ENCODE data around the gene ARHGAP26. TPM values are rescaled to one million over a fixed set of nuclear protein-coding genes. Genes with fewer than 3 reads are reported as not detected.

Gene ARHGAP26
- total RNA-seq, 2 donors from 2014 or later: 21.3 to 22.7 TPM

DNA sequence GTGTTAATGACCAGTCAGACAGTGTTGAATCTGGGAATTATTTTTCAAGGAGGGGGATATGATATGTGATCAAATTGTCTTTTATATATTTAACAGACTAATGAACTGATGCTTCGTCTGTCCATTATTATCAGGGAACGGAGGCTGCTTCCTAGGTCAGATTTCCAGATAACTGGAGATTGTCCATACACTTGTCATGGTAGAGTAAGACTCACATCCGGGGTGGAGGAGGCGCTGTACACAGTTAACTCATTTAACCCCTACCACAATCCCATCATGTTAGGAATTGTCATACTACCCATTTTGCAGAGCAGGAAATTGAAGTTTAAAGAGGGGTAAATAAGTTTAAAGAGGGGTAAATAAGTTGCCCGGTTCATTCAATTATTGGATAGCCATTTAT lies 55.9 kb downstream of the ARHGAP26 start:
- H3K9me3 ChIP-seq (ENCODE audit: control insufficient read depth, low read length, poor library complexity, severe bottlenecking): no peaks in the 10 kb centered on the region
- peaks cover 32% of the 10 kb centered on the region for H3K4me1 Mint-ChIP-seq
- DNase-seq (no peak), ATAC-seq (no peak)
- H3K4me3 Mint-ChIP-seq: no peak overlapping the region
- no peaks in the 10 kb centered on the region for H3K36me3 Mint-ChIP-seq (ENCODE audit: low read depth)
- no peak overlapping the region for H3K27ac Mint-ChIP-seq
- no peaks in the 10 kb centered on the region for H3K27me3 Mint-ChIP-seq

DNA sequence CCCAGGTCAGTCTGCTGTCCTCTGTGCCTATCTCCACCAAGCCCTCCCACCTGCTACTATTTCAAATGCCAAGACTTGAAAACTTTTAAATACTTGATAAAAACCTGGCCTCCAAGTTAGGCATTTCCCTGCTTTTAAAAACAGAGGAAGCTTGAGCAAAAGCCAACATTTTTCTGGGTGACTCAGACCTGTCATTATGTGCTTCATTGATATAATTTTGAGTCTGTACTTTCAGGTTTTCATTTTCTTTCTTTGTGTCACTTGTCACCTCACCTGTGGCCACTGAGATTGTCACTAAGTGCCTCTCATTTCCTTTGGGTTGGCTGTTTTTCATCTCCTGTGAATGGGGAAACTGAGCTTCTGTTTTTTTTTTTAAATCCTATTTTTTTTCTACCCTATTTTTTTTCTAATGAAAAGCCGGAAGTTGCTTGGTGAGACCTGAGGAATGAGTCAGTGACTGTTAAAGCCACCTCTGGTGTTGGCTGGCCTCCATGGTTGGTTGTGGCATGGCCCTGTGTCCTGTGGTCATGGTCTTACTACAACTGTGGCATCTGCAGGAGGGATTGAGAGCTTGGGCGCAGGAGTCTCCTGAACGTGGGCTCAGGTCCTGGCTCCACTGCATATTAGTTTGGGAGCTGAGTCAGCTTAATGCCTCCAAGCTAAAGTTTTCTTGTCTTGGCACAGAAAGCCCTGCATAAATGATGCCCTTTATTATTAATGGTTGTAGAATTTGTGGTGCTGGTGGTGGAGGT lies 56.7 kb downstream of the ARHGAP26 start:
- Mint-ChIP-seq H3K4me3 (no peak overlapping the region), H3K27ac (no peak overlapping the region), H3K36me3 (ENCODE audit: low read depth) (peaks cover 3% of the 10 kb centered on the region), H3K4me1 (peaks cover 35% of the 10 kb centered on the region), H3K27me3 (no peaks in the 10 kb centered on the region)
- no peak for DNase-seq
- no peaks in the 10 kb centered on the region for H3K9me3 ChIP-seq (ENCODE audit: control insufficient read depth, low read length, poor library complexity, severe bottlenecking)
- peak; percentile 36 for ATAC-seq

DNA sequence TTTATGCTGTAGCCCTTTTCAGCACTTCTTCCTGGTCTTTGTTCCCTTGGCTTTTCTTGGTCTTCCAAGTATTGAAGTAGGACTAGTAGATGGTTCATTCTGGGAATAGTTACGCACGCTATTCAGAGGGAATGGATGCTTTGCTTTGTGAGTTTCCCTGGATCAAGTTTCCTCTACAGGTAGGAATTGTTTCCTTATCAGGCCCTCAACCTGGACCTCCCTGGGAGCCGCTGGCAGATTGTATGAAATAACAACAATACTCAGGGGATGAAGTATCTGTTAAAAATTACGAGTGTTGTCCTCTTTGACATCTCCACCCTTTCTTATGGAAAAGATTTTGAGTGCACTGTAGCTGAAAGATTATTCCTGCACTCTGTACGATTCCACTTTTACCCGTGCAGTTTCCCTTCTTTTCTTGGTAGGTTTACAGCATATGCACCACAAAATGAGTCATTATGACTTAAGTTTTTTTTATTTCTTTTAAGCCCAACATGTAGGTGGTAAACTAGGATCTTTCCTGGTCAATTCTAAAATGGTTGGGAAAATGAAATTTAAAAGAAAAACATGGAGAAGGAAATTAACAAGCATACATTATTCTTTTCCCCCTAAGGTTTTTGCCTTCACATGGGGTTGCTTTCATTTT lies 57.9 kb downstream of the ARHGAP26 start:
- no peaks in the 10 kb centered on the region for H3K27me3 Mint-ChIP-seq
- no peaks in the 10 kb centered on the region for H3K9me3 ChIP-seq (ENCODE audit: control insufficient read depth, low read length, poor library complexity, severe bottlenecking)
- ATAC-seq (no peak), DNase-seq (no peak)
- no peak overlapping the region for H3K4me3 Mint-ChIP-seq
- peaks cover 32% of the 10 kb centered on the region for H3K4me1 Mint-ChIP-seq
- peaks cover 3% of the 10 kb centered on the region for H3K36me3 Mint-ChIP-seq (ENCODE audit: low read depth)
- H3K27ac Mint-ChIP-seq: no peak overlapping the region

DNA sequence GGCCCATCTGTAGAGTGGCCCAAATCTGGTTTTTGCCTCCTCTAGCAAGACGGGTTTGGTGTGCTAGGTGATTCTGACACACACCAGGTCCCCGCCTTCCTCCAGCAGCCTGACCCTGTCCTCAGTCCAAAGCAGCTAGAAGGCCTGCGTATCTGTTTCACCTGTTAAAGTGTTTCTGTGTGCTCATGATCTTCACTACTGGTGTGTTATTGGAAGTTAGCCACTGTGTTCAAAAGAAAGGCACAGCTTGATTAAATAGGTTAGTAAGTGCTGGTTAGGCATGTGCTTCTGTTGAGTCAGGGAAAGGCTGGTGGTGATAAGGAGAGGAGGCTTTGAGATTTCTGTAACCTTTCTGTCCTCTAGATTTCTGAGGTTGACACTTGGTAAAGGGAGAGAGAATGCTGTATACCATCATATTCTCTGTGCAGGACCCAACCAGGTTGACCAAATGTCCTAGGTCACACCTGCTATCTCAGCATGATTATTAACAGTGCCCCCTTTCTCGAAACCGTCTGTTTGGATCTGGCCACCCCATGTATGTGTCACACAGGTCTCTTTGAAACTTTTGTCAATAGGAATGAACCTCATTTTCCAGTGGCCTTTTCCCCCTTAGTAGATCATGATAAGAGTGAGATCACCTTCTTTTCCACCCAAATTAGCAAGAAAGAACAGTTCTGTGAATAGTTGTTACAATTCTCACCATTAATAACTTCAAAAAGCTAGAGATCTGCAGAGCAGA lies 58.8 kb downstream of the ARHGAP26 start:
- DNase-seq (no peak), ATAC-seq (no peak)
- H3K4me1 Mint-ChIP-seq: peaks cover 24% of the 10 kb centered on the region
- H3K36me3 Mint-ChIP-seq (ENCODE audit: low read depth): peaks cover 3% of the 10 kb centered on the region
- H3K4me3 Mint-ChIP-seq: no peak overlapping the region
- H3K27me3 Mint-ChIP-seq: no peaks in the 10 kb centered on the region
- no peaks in the 10 kb centered on the region for H3K9me3 ChIP-seq (ENCODE audit: control insufficient read depth, low read length, poor library complexity, severe bottlenecking)
- H3K27ac Mint-ChIP-seq: no peak overlapping the region

DNA sequence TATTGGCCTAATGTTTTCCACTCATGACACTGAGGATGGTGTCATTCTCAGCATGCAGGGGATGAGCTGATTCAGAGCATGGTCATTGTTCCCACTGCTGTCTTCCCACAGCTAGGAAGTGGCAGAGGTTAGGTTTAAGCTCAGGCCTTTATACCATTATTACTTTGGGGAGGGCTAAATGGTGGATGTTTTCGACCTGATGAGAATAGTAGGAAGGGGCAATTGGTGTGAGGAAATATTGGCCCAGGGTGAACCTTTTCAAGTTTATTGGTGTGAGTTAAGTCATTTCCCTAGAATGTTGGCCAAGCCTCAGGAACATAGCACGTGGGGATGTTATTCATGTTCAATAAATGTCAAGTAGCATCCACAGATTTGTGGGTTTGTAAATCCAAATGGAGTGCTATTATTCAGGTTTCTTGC lies 59.6 kb downstream of the ARHGAP26 start:
- no peak overlapping the region for H3K4me3 Mint-ChIP-seq
- H3K27me3 Mint-ChIP-seq: no peaks in the 10 kb centered on the region
- no peaks in the 10 kb centered on the region for H3K9me3 ChIP-seq (ENCODE audit: control insufficient read depth, low read length, poor library complexity, severe bottlenecking)
- H3K4me1 Mint-ChIP-seq: peaks cover 20% of the 10 kb centered on the region
- no peak overlapping the region for H3K27ac Mint-ChIP-seq
- H3K36me3 Mint-ChIP-seq (ENCODE audit: low read depth): peaks cover 3% of the 10 kb centered on the region
- ATAC-seq: no peak
- no peak for DNase-seq

DNA sequence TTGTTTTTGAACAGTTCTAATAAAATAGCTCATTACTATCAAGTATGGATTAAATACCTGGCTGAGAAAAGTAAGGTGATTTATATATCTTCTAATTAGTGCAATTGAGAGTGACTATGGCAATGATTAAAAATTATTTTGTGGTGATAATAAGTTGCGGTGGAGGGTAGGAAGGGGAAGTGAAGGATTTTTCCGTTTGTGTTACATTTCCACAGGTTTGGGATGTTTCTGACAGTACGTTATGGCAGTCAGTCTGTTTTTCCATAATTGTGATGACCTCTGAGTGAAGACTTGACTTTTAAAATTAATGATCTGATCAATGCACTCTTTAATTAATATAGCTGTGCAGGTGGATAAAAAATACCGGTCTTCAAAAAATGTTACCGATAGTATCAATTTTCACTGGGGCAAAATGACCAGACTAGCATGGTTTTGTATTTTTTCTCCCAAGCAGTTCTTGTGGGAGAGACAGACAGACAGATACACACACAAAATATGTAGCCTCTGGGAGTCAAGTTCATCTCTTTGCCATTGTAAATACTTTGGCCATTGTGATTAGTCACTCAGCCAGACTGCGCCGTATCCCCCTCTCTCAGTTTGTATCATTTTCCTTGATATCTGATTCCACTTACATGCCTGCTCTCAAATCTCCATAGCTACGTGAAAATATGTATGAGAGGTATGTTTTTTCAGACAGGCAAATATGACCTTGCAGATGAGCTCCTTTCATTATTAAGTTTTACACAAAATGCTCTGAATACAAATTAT lies 60.2 kb downstream of the ARHGAP26 start:
- no peaks in the 10 kb centered on the region for H3K27me3 Mint-ChIP-seq
- H3K4me1 Mint-ChIP-seq: peaks cover 18% of the 10 kb centered on the region
- H3K4me3 Mint-ChIP-seq: no peak overlapping the region
- DNase-seq (no peak), ATAC-seq (no peak)
- H3K36me3 Mint-ChIP-seq (ENCODE audit: low read depth): peaks cover 3% of the 10 kb centered on the region
- H3K27ac Mint-ChIP-seq: no peak overlapping the region
- no peaks in the 10 kb centered on the region for H3K9me3 ChIP-seq (ENCODE audit: control insufficient read depth, low read length, poor library complexity, severe bottlenecking)

DNA sequence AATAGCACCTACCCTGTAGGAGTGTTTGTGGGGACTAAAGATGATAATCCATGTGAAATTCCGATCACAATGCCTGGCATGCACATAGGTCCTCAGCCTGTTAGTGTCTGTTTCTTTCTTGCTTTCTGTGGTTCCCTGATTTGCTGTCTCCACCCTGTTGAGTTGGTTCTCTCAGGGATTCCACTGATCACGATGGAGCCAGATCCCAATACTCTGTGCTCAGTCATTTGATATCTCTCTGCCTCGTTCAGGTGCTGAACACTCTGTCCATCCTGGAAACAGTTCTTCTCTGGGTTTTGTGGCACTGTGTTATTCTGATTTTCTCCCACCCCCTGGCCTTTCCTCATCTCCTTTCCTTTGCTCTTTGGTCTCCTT lies 60.8 kb downstream of the ARHGAP26 start:
- H3K4me1 Mint-ChIP-seq: peaks cover 13% of the 10 kb centered on the region
- ATAC-seq: no peak

DNA sequence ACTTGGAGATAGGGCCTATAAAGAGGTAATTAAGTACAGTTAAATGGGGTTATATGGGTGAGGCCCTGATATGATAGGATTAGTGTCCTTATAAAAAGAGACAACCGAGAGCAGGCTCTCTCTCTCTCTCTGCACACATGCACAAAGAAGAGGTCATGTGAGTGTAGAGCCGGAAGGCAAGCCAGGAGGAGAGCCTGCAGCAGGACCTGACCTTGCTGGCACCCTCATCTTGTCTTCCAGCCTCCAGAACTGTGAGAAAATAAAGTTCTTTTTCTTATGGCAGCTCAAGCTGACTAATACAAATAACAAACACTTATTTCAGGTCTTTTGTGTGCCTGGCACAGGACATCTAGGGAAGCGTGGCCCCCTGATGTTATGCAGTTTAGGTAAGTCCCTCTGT lies 62.1 kb downstream of the ARHGAP26 start:
- Mint-ChIP-seq H3K4me1 (peaks cover 9% of the 10 kb centered on the region), H3K27ac (no peak overlapping the region), H3K36me3 (ENCODE audit: low read depth) (peaks cover 3% of the 10 kb centered on the region), H3K27me3 (no peaks in the 10 kb centered on the region), H3K4me3 (no peak overlapping the region)
- DNase-seq (no peak), ATAC-seq (no peak)
- no peaks in the 10 kb centered on the region for H3K9me3 ChIP-seq (ENCODE audit: control insufficient read depth, low read length, poor library complexity, severe bottlenecking)

More for the DNA sequence above, 60.8 kb downstream of the ARHGAP26 start:
- no peak overlapping the region for H3K27ac Mint-ChIP-seq
- no peaks in the 10 kb centered on the region for H3K27me3 Mint-ChIP-seq
- no peaks in the 10 kb centered on the region for H3K9me3 ChIP-seq (ENCODE audit: control insufficient read depth, low read length, poor library complexity, severe bottlenecking)
- H3K36me3 Mint-ChIP-seq (ENCODE audit: low read depth): peaks cover 3% of the 10 kb centered on the region
- no peak for DNase-seq
- H3K4me3 Mint-ChIP-seq: no peak overlapping the region

DNA sequence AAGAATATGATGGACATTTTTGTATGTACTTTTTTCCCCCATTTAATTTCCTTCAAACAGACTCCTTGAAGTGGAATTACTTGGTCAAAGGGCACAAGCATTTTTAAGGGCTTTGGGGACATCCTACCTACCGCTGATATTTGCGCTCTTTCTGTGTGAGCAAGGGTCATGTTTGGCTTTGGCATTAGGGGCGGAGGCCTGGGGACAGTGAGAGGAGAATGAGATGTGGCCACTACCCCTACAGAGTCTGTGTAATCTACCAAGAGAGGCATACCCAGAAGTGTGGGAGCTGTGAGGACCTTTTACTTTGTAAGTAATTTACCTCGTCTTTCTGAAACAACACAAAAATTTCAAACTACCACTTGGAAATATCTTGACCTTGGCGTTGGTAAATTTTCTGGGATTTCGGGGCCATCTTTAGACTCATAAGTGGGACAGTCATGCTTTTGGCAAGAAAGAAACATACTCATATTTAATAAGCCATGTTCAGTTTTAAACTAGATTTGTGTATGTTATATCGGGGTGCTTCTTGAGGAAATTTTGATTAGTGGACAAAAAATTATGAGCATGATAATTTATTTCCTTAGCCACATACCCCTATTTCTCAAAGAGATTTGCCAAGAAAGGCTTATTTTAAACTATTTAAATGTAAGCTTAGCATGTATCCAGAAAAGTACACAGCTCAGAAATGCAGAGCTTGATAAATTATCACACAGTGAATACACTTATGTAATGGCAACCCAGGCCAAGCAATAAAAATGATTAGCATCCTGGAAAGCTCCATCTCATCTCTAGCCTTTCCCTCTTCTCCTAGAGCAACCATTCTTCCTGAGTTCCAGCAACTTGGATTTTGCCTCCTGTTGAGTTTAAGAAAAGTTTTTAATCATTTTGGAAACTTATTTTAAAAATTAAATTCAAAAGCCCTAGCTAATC lies 63.6 kb downstream of the ARHGAP26 start:
- peaks cover 8% of the 10 kb centered on the region for H3K4me1 Mint-ChIP-seq
- H3K27me3 Mint-ChIP-seq: no peaks in the 10 kb centered on the region

DNA sequence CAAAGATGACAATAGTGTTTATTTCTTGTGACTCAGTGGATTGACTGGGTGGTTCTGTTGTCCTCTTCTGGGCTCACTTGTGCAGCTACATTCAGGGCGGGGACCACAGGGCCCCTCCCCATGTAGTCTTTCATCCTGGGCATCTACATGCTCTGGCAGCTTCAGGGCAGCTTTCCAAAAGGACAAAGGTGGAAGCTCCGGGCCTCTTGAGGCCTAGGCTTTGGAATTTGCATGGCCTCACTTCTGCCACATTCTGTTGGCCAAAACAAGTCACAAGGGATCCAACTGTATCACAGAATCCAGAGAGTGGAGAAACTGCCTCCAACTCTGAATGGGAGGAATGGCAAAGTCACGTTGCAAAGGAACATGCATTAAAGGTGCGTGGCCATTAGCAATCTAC lies 64.3 kb downstream of the ARHGAP26 start:
- ATAC-seq (no peak), DNase-seq (no peak)
- H3K27me3 Mint-ChIP-seq: no peaks in the 10 kb centered on the region
- peaks cover 3% of the 10 kb centered on the region for H3K36me3 Mint-ChIP-seq (ENCODE audit: low read depth)
- no peaks in the 10 kb centered on the region for H3K9me3 ChIP-seq (ENCODE audit: control insufficient read depth, low read length, poor library complexity, severe bottlenecking)
- H3K4me1 Mint-ChIP-seq: peaks cover 8% of the 10 kb centered on the region
- no peak overlapping the region for H3K27ac Mint-ChIP-seq
- no peak overlapping the region for H3K4me3 Mint-ChIP-seq

More for the DNA sequence above, 63.6 kb downstream of the ARHGAP26 start:
- no peak overlapping the region for H3K27ac Mint-ChIP-seq
- no peak for DNase-seq
- H3K9me3 ChIP-seq (ENCODE audit: control insufficient read depth, low read length, poor library complexity, severe bottlenecking): no peaks in the 10 kb centered on the region
- no peak overlapping the region for H3K4me3 Mint-ChIP-seq
- ATAC-seq: no peak
- H3K36me3 Mint-ChIP-seq (ENCODE audit: low read depth): peaks cover 3% of the 10 kb centered on the region

DNA sequence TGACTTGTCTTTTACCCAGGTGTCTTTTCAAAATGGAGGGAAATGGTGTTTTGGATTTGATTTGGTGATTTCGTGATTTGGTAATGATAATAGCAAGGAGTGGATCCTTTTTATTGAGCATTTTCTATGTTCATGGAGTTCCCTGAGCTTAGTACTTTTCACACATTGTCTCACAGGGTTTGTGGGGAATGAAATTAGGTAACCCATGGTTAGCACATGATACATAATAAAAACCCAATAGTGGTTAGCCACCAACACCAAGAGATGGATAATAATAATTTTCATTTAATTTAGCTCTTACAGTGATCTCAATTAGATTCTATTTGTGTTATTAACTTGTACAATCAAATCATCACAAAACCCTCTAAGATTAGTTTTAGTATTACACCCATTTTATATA lies 65.4 kb downstream of the ARHGAP26 start:
- Mint-ChIP-seq H3K4me1 (peaks cover 8% of the 10 kb centered on the region), H3K36me3 (ENCODE audit: low read depth) (peaks cover 3% of the 10 kb centered on the region), H3K27me3 (no peaks in the 10 kb centered on the region), H3K4me3 (no peak overlapping the region), H3K27ac (no peak overlapping the region)
- ATAC-seq (no peak), DNase-seq (no peak)
- H3K9me3 ChIP-seq (ENCODE audit: control insufficient read depth, low read length, poor library complexity, severe bottlenecking): no peaks in the 10 kb centered on the region

DNA sequence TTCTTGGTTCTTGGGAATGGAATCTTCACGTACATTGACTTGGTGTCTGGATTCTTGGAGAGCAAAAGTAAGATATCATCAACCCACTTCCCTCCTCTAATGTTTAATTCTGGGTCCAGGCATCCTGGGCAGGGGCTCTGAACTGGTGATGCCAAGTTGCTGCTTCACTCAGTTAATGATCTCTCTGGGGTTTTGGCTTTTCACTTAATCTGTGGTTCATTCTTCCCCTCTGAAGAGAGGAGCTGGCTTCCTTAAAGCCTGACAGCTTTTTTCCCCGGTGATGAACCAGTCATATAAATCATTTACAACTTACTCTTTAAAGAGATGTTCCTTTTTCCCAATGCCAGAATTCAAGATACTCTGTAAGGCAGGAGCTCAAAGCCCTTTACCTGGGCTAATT lies 65.9 kb downstream of the ARHGAP26 start:
- peaks cover 5% of the 10 kb centered on the region for H3K4me1 Mint-ChIP-seq
- ATAC-seq: no peak
- H3K4me3 Mint-ChIP-seq: no peak overlapping the region

More for the DNA sequence above, 65.9 kb downstream of the ARHGAP26 start:
- no peaks in the 10 kb centered on the region for H3K9me3 ChIP-seq (ENCODE audit: control insufficient read depth, low read length, poor library complexity, severe bottlenecking)
- Mint-ChIP-seq H3K27ac (no peak overlapping the region), H3K36me3 (ENCODE audit: low read depth) (peaks cover 3% of the 10 kb centered on the region), H3K27me3 (no peaks in the 10 kb centered on the region)
- no peak for DNase-seq
